H9 (cell line): ENCODE results near the gene TSFM. TPM values are rescaled to one million over a fixed set of nuclear protein-coding genes. Genes with fewer than 3 reads are reported as not detected.
A peak's percentile ranks its signal among the peaks of the same experiment; 100 is the strongest.

Experiments
- DNase-seq: peaks from one replicate; pipeline ENCODE4 v3.0.0-alpha.2; 2017
- H2AFZ ChIP-seq: one replicate; pipeline ENCODE4 v1.6.1; 2013; ENCODE audit warnings: mild to moderate bottlenecking, low read length, control low read depth, moderate library complexity
- H2AK5ac ChIP-seq: 2 replicates; pipeline ENCODE4 v1.6.1; 2013; ENCODE audit warnings: low read length, control low read depth, mixed read lengths; ENCODE audit not compliant: insufficient read length
- H2BK120ac ChIP-seq: one replicate; pipeline ENCODE4 v1.6.1; 2013; ENCODE audit warnings: low read depth, mild to moderate bottlenecking, low read length, control low read depth, inconsistent platforms; ENCODE audit not compliant: poor library complexity, severe bottlenecking
- H2BK12ac ChIP-seq: 2 replicates; pipeline ENCODE4 v1.6.1; 2013; ENCODE audit warnings: low read length, control low read depth, mixed read lengths, low read depth; ENCODE audit not compliant: insufficient read length
- H2BK15ac ChIP-seq: 2 replicates; pipeline ENCODE4 v1.6.1; 2013; ENCODE audit warnings: low read depth, low read length, control low read depth
- H2BK20ac ChIP-seq: one replicate; pipeline ENCODE4 v1.6.1; 2013; ENCODE audit warnings: low read depth, mild to moderate bottlenecking, low read length, control low read depth, inconsistent platforms; ENCODE audit not compliant: poor library complexity, severe bottlenecking
- H2BK5ac ChIP-seq: 2 replicates; pipeline ENCODE4 v1.6.1; 2013; ENCODE audit warnings: low read length, control low read depth, mixed read lengths; ENCODE audit not compliant: insufficient read length
- H3K14ac ChIP-seq: 2 replicates; pipeline ENCODE4 v1.6.1; 2013; ENCODE audit warnings: low read length, control low read depth; ENCODE audit not compliant: insufficient read depth
- H3K18ac ChIP-seq: 2 replicates; pipeline ENCODE4 v1.6.1; 2013; ENCODE audit warnings: low read depth, mild to moderate bottlenecking, mixed read lengths, low read length, control low read depth; ENCODE audit not compliant: insufficient read length
- H3K23ac ChIP-seq: 2 replicates; pipeline ENCODE4 v1.6.1; 2013; ENCODE audit warnings: low read length, control low read depth, mixed read lengths, low read depth; ENCODE audit not compliant: insufficient read length
- H3K23me2 ChIP-seq: 2 replicates; pipeline ENCODE4 v1.6.1; 2013; ENCODE audit warnings: low read depth, mild to moderate bottlenecking, mixed read lengths, low read length, control low read depth; ENCODE audit not compliant: insufficient read length, poor library complexity, severe bottlenecking
- H3K27ac ChIP-seq: 2 replicates; pipeline ENCODE4 v1.5.1; 2013; ENCODE audit warnings: low read length, control low read depth, mixed read lengths, low read depth; ENCODE audit not compliant: insufficient read length
- H3K27me3 ChIP-seq: 2 replicates; pipeline ENCODE4 v1.6.1; 2013; ENCODE audit warnings: low read length, control low read depth, inconsistent platforms; ENCODE audit not compliant: insufficient read depth
- H3K4ac ChIP-seq: 2 replicates; pipeline ENCODE4 v1.6.1; 2013; ENCODE audit warnings: low read depth, mild to moderate bottlenecking, control low read depth, inconsistent platforms, low read length, moderate library complexity
- H3K4me1 ChIP-seq: 2 replicates; pipeline ENCODE4 v1.6.1; 2013; ENCODE audit warnings: low read length, control low read depth, inconsistent platforms; ENCODE audit not compliant: insufficient read depth
- H3K4me2 ChIP-seq: 2 replicates; pipeline ENCODE4 v1.6.1; 2013; ENCODE audit warnings: low read length, control low read depth, mixed read lengths; ENCODE audit not compliant: insufficient read length, insufficient read depth
- H3K56ac ChIP-seq: 2 replicates; pipeline ENCODE4 v1.6.1; 2013; ENCODE audit warnings: low read depth, mild to moderate bottlenecking, mixed read lengths, low read length, control low read depth; ENCODE audit not compliant: insufficient read length
- H3K79me1 ChIP-seq: 2 replicates; pipeline ENCODE4 v1.6.1; 2013; ENCODE audit warnings: low read depth, mild to moderate bottlenecking, moderate library complexity, low read length, control low read depth, inconsistent platforms; ENCODE audit not compliant: insufficient read depth, poor library complexity, severe bottlenecking
- H3K79me2 ChIP-seq: 2 replicates; pipeline ENCODE4 v1.6.1; 2013; ENCODE audit warnings: low read length, control low read depth, inconsistent platforms; ENCODE audit not compliant: insufficient read depth
- H3K9ac ChIP-seq: 2 replicates; pipeline ENCODE4 v1.6.1; 2013; ENCODE audit warnings: low read length, control low read depth, mixed read lengths; ENCODE audit not compliant: insufficient read length; ENCODE audit errors: extremely low read depth
- H3K9me3 ChIP-seq: one replicate; pipeline ENCODE4 v1.6.1; 2013; ENCODE audit warnings: low read depth, low read length, inconsistent platforms; ENCODE audit not compliant: control insufficient read depth
- H3T11ph ChIP-seq: one replicate; pipeline ENCODE4 v1.6.1; 2013; ENCODE audit warnings: mild to moderate bottlenecking, low read length, control low read depth, inconsistent platforms
- H4K20me1 ChIP-seq: one replicate; pipeline ENCODE4 v1.6.1; 2013; ENCODE audit not compliant: control insufficient read depth, insufficient read length, insufficient read depth
- H4K5ac ChIP-seq: 2 replicates; pipeline ENCODE4 v1.6.1; 2013; ENCODE audit warnings: low read depth, mild to moderate bottlenecking, mixed read lengths, low read length, control low read depth; ENCODE audit not compliant: insufficient read length
- H4K8ac ChIP-seq: replicated peaks from 2 replicates; pipeline ENCODE4 v1.6.1; 2013; ENCODE audit warnings: low read length, control low read depth, mixed read lengths, low read depth; ENCODE audit not compliant: insufficient read length
- H4K91ac ChIP-seq: 2 replicates; pipeline ENCODE4 v1.6.1; 2013; ENCODE audit warnings: low read depth, mild to moderate bottlenecking, moderate library complexity, mixed read lengths, low read length, control low read depth; ENCODE audit not compliant: insufficient read length
- H3K27ac Mint-ChIP-seq, 3 experiments: 2 replicates in 2 of 3; 3 replicates in 1 of 3; pipeline ENCODE4 v1.8.0; 2020 to 2021; ENCODE audit warnings: mixed read lengths in 3 of 3, mild to moderate bottlenecking in 1 of 3, moderate library complexity in 1 of 3
- H3K27me3 Mint-ChIP-seq: 2 replicates; pipeline ENCODE4 v1.8.0; 2021; ENCODE audit warnings: low read depth, mild to moderate bottlenecking, moderate library complexity, mixed read lengths
- H3K36me3 Mint-ChIP-seq, 3 experiments: 2 replicates in 2 of 3; 3 replicates in 1 of 3; pipeline ENCODE4 v1.8.0; 2020 to 2021; ENCODE audit warnings: low read depth in 3 of 3, mixed read lengths in 3 of 3; ENCODE audit not compliant: insufficient read depth in 1 of 3
- H3K4me1 Mint-ChIP-seq, 2 experiments: 2 replicates each; pipeline ENCODE4 v1.8.0; 2020; ENCODE audit warnings: mixed read lengths in 2 of 2
- H3K4me3 Mint-ChIP-seq, 2 experiments: 2 replicates in 1 of 2; 3 replicates in 1 of 2; pipeline ENCODE4 v1.8.0; 2020 to 2021; ENCODE audit warnings: mild to moderate bottlenecking in 2 of 2, mixed read lengths in 2 of 2, moderate library complexity in 1 of 2
- H3K9me3 Mint-ChIP-seq, 2 experiments: 2 replicates in 1 of 2; 3 replicates in 1 of 2; pipeline ENCODE4 v1.8.0; 2020; ENCODE audit warnings: mild to moderate bottlenecking in 2 of 2, mixed read lengths in 2 of 2, moderate library complexity in 1 of 2
- WGBS: extraction: QIAGEN DNeasy Blood & Tissue Kit; methylation state at CpG from one replicate; pipeline ENCODE4 v1.1.7; 2013; ENCODE audit warnings: missing lambda C conversion rate, low lambda C conversion rate, mixed read lengths; ENCODE audit not compliant: insufficient read length; ENCODE audit errors: extremely low coverage; 5-methylcytosine and 5-hydroxymethylcytosine counted together
- total RNA-seq: library from RNA; stranded (reverse); gene quantifications from 2 replicates; pipeline ENCODE4 v1.2.1, GENCODE V29; 2021
- TF ChIP-seq, protein P1 (sequence below): fragments of 200-600 bp; sonication (generic); conservative IDR thresholded peaks from 3 replicates; pipeline ENCODE4 v1.8.0; 2021; ENCODE audit warnings: antibody characterized with exemption, mild to moderate bottlenecking

The TSFM gene
- total RNA-seq, 1 experiment from 2014 or later = 50.2 TPM

- peaks cover 26% of the 10 kb centered on the region for H3K4me1 ChIP-seq
- H3K14ac ChIP-seq = no peak overlapping the region; the same call in 1 of the 2 replicates
- Mint-ChIP-seq H3K36me3 (peaks cover 2 to 4% (median 3%) of the 10 kb centered on the region in 3 experiments; a peak in 5 of 7 replicates), H3K27ac (peak overlapping the region; percentile 75 to 90 (median 79); a peak in 5 of 7 replicates), H3K9me3 (no peaks in the 10 kb centered on the region), H3K27me3 (no peaks in the 10 kb centered on the region), H3K4me3 (peak overlapping the region in 1 of 2 experiments; percentile 32; a peak in 1 of 5 replicates), H3K4me1 (peaks cover 65 to 79% of the 10 kb centered on the region in 2 experiments)
- H4K5ac ChIP-seq = no peak overlapping the region
- no peaks in the 10 kb centered on the region for H3K9me3 ChIP-seq
- no peak overlapping the region for H3T11ph ChIP-seq
- H3K4me2 ChIP-seq = no peak overlapping the region
- H2BK5ac ChIP-seq = no peak overlapping the region
- H3K27me3 ChIP-seq = no peaks in the 10 kb centered on the region
- DNase-seq = no peak
- no peak overlapping the region for H3K56ac ChIP-seq
- H2AFZ ChIP-seq = no peak overlapping the region
- no peaks in the 10 kb centered on the region for H3K23me2 ChIP-seq
- no peak overlapping the region for H2BK120ac ChIP-seq
- H2BK15ac ChIP-seq = no peak overlapping the region
- no peak overlapping the region for H3K4ac ChIP-seq
- TF ChIP-seq, protein P1, sequence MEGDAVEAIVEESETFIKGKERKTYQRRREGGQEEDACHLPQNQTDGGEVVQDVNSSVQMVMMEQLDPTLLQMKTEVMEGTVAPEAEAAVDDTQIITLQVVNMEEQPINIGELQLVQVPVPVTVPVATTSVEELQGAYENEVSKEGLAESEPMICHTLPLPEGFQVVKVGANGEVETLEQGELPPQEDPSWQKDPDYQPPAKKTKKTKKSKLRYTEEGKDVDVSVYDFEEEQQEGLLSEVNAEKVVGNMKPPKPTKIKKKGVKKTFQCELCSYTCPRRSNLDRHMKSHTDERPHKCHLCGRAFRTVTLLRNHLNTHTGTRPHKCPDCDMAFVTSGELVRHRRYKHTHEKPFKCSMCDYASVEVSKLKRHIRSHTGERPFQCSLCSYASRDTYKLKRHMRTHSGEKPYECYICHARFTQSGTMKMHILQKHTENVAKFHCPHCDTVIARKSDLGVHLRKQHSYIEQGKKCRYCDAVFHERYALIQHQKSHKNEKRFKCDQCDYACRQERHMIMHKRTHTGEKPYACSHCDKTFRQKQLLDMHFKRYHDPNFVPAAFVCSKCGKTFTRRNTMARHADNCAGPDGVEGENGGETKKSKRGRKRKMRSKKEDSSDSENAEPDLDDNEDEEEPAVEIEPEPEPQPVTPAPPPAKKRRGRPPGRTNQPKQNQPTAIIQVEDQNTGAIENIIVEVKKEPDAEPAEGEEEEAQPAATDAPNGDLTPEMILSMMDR = no peak
- H3K27ac ChIP-seq = no peak overlapping the region
- H3K9ac ChIP-seq = no peak overlapping the region
- WGBS = no CpG with 5 or more reads among the region's 1 CpG
- peaks cover 6% of the 10 kb centered on the region for H3K79me1 ChIP-seq
- H4K8ac ChIP-seq = no peak overlapping the region
- H3K79me2 ChIP-seq = peaks cover 25% of the 10 kb centered on the region; the same call in 1 of the 2 replicates
- no peak overlapping the region for H3K23ac ChIP-seq
- no peak overlapping the region for H2BK20ac ChIP-seq
- H3K18ac ChIP-seq = no peak overlapping the region
- no peak overlapping the region for H2BK12ac ChIP-seq
- H4K91ac ChIP-seq = no peak overlapping the region
- no peaks in the 10 kb centered on the region for H4K20me1 ChIP-seq
- H2AK5ac ChIP-seq = no peak overlapping the region
Observed at GRCh38 chr12:57834086-57834876, 51.7 kb downstream of the TSFM start.
